H9 (cell line): ENCODE results near the gene PPM1H. TPM values are rescaled to one million over a fixed set of nuclear protein-coding genes. Genes with fewer than 3 reads are reported as not detected.

ENCODE experiments used
- DNase-seq: peaks from one replicate; pipeline ENCODE4 v3.0.0-alpha.2; 2017
- H2AFZ ChIP-seq: one replicate; pipeline ENCODE4 v1.6.1; 2013; ENCODE audit warnings: mild to moderate bottlenecking, low read length, control low read depth, moderate library complexity
- H2AK5ac ChIP-seq: 2 replicates; pipeline ENCODE4 v1.6.1; 2013; ENCODE audit warnings: low read length, control low read depth, mixed read lengths; ENCODE audit not compliant: insufficient read length
- H2BK120ac ChIP-seq: one replicate; pipeline ENCODE4 v1.6.1; 2013; ENCODE audit warnings: low read depth, mild to moderate bottlenecking, low read length, control low read depth, inconsistent platforms; ENCODE audit not compliant: poor library complexity, severe bottlenecking
- H2BK12ac ChIP-seq: 2 replicates; pipeline ENCODE4 v1.6.1; 2013; ENCODE audit warnings: low read length, control low read depth, mixed read lengths, low read depth; ENCODE audit not compliant: insufficient read length
- H2BK15ac ChIP-seq: 2 replicates; pipeline ENCODE4 v1.6.1; 2013; ENCODE audit warnings: low read depth, low read length, control low read depth
- H2BK20ac ChIP-seq: one replicate; pipeline ENCODE4 v1.6.1; 2013; ENCODE audit warnings: low read depth, mild to moderate bottlenecking, low read length, control low read depth, inconsistent platforms; ENCODE audit not compliant: poor library complexity, severe bottlenecking
- H2BK5ac ChIP-seq: 2 replicates; pipeline ENCODE4 v1.6.1; 2013; ENCODE audit warnings: low read length, control low read depth, mixed read lengths; ENCODE audit not compliant: insufficient read length
- H3K14ac ChIP-seq: 2 replicates; pipeline ENCODE4 v1.6.1; 2013; ENCODE audit warnings: low read length, control low read depth; ENCODE audit not compliant: insufficient read depth
- H3K18ac ChIP-seq: 2 replicates; pipeline ENCODE4 v1.6.1; 2013; ENCODE audit warnings: low read depth, mild to moderate bottlenecking, mixed read lengths, low read length, control low read depth; ENCODE audit not compliant: insufficient read length
- H3K23ac ChIP-seq: 2 replicates; pipeline ENCODE4 v1.6.1; 2013; ENCODE audit warnings: low read length, control low read depth, mixed read lengths, low read depth; ENCODE audit not compliant: insufficient read length
- H3K23me2 ChIP-seq: 2 replicates; pipeline ENCODE4 v1.6.1; 2013; ENCODE audit warnings: low read depth, mild to moderate bottlenecking, mixed read lengths, low read length, control low read depth; ENCODE audit not compliant: insufficient read length, poor library complexity, severe bottlenecking
- H3K27ac ChIP-seq: 2 replicates; pipeline ENCODE4 v1.5.1; 2013; ENCODE audit warnings: low read length, control low read depth, mixed read lengths, low read depth; ENCODE audit not compliant: insufficient read length
- H3K27me3 ChIP-seq: 2 replicates; pipeline ENCODE4 v1.6.1; 2013; ENCODE audit warnings: low read length, control low read depth, inconsistent platforms; ENCODE audit not compliant: insufficient read depth
- H3K4ac ChIP-seq: 2 replicates; pipeline ENCODE4 v1.6.1; 2013; ENCODE audit warnings: low read depth, mild to moderate bottlenecking, control low read depth, inconsistent platforms, low read length, moderate library complexity
- H3K4me1 ChIP-seq: 2 replicates; pipeline ENCODE4 v1.6.1; 2013; ENCODE audit warnings: low read length, control low read depth, inconsistent platforms; ENCODE audit not compliant: insufficient read depth
- H3K4me2 ChIP-seq: 2 replicates; pipeline ENCODE4 v1.6.1; 2013; ENCODE audit warnings: low read length, control low read depth, mixed read lengths; ENCODE audit not compliant: insufficient read length, insufficient read depth
- H3K56ac ChIP-seq: 2 replicates; pipeline ENCODE4 v1.6.1; 2013; ENCODE audit warnings: low read depth, mild to moderate bottlenecking, mixed read lengths, low read length, control low read depth; ENCODE audit not compliant: insufficient read length
- H3K79me1 ChIP-seq: 2 replicates; pipeline ENCODE4 v1.6.1; 2013; ENCODE audit warnings: low read depth, mild to moderate bottlenecking, moderate library complexity, low read length, control low read depth, inconsistent platforms; ENCODE audit not compliant: insufficient read depth, poor library complexity, severe bottlenecking
- H3K79me2 ChIP-seq: 2 replicates; pipeline ENCODE4 v1.6.1; 2013; ENCODE audit warnings: low read length, control low read depth, inconsistent platforms; ENCODE audit not compliant: insufficient read depth
- H3K9ac ChIP-seq: 2 replicates; pipeline ENCODE4 v1.6.1; 2013; ENCODE audit warnings: low read length, control low read depth, mixed read lengths; ENCODE audit not compliant: insufficient read length; ENCODE audit errors: extremely low read depth
- H3K9me3 ChIP-seq: one replicate; pipeline ENCODE4 v1.6.1; 2013; ENCODE audit warnings: low read depth, low read length, inconsistent platforms; ENCODE audit not compliant: control insufficient read depth
- H3T11ph ChIP-seq: one replicate; pipeline ENCODE4 v1.6.1; 2013; ENCODE audit warnings: mild to moderate bottlenecking, low read length, control low read depth, inconsistent platforms
- H4K20me1 ChIP-seq: one replicate; pipeline ENCODE4 v1.6.1; 2013; ENCODE audit not compliant: control insufficient read depth, insufficient read length, insufficient read depth
- H4K5ac ChIP-seq: 2 replicates; pipeline ENCODE4 v1.6.1; 2013; ENCODE audit warnings: low read depth, mild to moderate bottlenecking, mixed read lengths, low read length, control low read depth; ENCODE audit not compliant: insufficient read length
- H4K8ac ChIP-seq: replicated peaks from 2 replicates; pipeline ENCODE4 v1.6.1; 2013; ENCODE audit warnings: low read length, control low read depth, mixed read lengths, low read depth; ENCODE audit not compliant: insufficient read length
- H4K91ac ChIP-seq: 2 replicates; pipeline ENCODE4 v1.6.1; 2013; ENCODE audit warnings: low read depth, mild to moderate bottlenecking, moderate library complexity, mixed read lengths, low read length, control low read depth; ENCODE audit not compliant: insufficient read length
- H3K27ac Mint-ChIP-seq, 3 experiments: 2 replicates in 2 of 3; 3 replicates in 1 of 3; pipeline ENCODE4 v1.8.0; 2020 to 2021; ENCODE audit warnings: mixed read lengths in 3 of 3, mild to moderate bottlenecking in 1 of 3, moderate library complexity in 1 of 3
- H3K27me3 Mint-ChIP-seq: 2 replicates; pipeline ENCODE4 v1.8.0; 2021; ENCODE audit warnings: low read depth, mild to moderate bottlenecking, moderate library complexity, mixed read lengths
- H3K36me3 Mint-ChIP-seq, 3 experiments: 2 replicates in 2 of 3; 3 replicates in 1 of 3; pipeline ENCODE4 v1.8.0; 2020 to 2021; ENCODE audit warnings: low read depth in 3 of 3, mixed read lengths in 3 of 3; ENCODE audit not compliant: insufficient read depth in 1 of 3
- H3K4me1 Mint-ChIP-seq, 2 experiments: 2 replicates each; pipeline ENCODE4 v1.8.0; 2020; ENCODE audit warnings: mixed read lengths in 2 of 2
- H3K4me3 Mint-ChIP-seq, 2 experiments: 2 replicates in 1 of 2; 3 replicates in 1 of 2; pipeline ENCODE4 v1.8.0; 2020 to 2021; ENCODE audit warnings: mild to moderate bottlenecking in 2 of 2, mixed read lengths in 2 of 2, moderate library complexity in 1 of 2
- H3K9me3 Mint-ChIP-seq, 2 experiments: 2 replicates in 1 of 2; 3 replicates in 1 of 2; pipeline ENCODE4 v1.8.0; 2020; ENCODE audit warnings: mild to moderate bottlenecking in 2 of 2, mixed read lengths in 2 of 2, moderate library complexity in 1 of 2
- WGBS: extraction: QIAGEN DNeasy Blood & Tissue Kit; methylation state at CpG from one replicate; pipeline ENCODE4 v1.1.7; 2013; ENCODE audit warnings: missing lambda C conversion rate, low lambda C conversion rate, mixed read lengths; ENCODE audit not compliant: insufficient read length; ENCODE audit errors: extremely low coverage; 5-methylcytosine and 5-hydroxymethylcytosine counted together
- total RNA-seq: library from RNA; stranded (reverse); gene quantifications from 2 replicates; pipeline ENCODE4 v1.2.1, GENCODE V29; 2021
- TF ChIP-seq, protein P1 (sequence below): fragments of 200-600 bp; sonication (generic); conservative IDR thresholded peaks from 3 replicates; pipeline ENCODE4 v1.8.0; 2021; ENCODE audit warnings: antibody characterized with exemption, mild to moderate bottlenecking

The PPM1H gene
- total RNA-seq, 1 experiment from 2014 or later, result 22.1 TPM

DNA sequence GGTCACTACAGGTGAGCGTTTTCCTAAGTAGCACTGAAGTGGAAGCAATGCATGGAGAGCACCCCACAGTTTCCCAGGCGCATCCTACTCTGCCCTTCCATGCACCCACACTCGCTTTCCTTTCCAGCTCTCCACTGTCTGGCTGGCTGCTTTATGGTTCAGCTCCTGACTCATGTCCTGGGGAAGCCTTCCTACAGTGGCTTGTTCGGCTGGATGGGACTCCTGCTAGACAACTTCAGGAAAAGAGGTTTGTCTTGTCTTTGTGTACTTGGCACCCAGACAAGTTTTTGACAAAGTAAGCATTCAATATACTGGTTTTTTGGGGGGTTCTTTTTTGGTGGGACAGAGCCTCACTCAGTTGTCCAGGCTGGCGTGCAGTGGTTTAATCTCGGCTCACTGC, 21.6 kb downstream of the PPM1H start:
- no peak overlapping the region for H3K4me2 ChIP-seq
- no peak overlapping the region for H4K8ac ChIP-seq

More for the DNA sequence above, 21.6 kb downstream of the PPM1H start:
- no peak overlapping the region for H2BK120ac ChIP-seq
- no peak overlapping the region for H3K4ac ChIP-seq
- no peaks in the 10 kb centered on the region for H3K27me3 ChIP-seq
- no peak overlapping the region for H3K23ac ChIP-seq
- no peak overlapping the region for H3K9ac ChIP-seq
- no peak overlapping the region for H2BK12ac ChIP-seq
- Mint-ChIP-seq H3K27me3 (no peaks in the 10 kb centered on the region), H3K36me3 (peaks cover 0 to 7% (median 0%) of the 10 kb centered on the region in 3 experiments; a peak in 3 of 7 replicates), H3K4me3 (no peak overlapping the region; a peak in 1 of 5 replicates), H3K27ac (no peak overlapping the region), H3K4me1 (peaks cover 57% of the 10 kb centered on the region in 2 experiments), H3K9me3 (no peaks in the 10 kb centered on the region)
- no peaks in the 10 kb centered on the region for H4K20me1 ChIP-seq
- peaks cover 2% of the 10 kb centered on the region; the same call in 1 of the 2 replicates for H3K79me2 ChIP-seq
- no peak overlapping the region for H3K27ac ChIP-seq
- no peak overlapping the region for H2BK15ac ChIP-seq
- H3K23me2 ChIP-seq, result no peaks in the 10 kb centered on the region
- H4K91ac ChIP-seq, result no peak overlapping the region
- H3K56ac ChIP-seq, result no peak overlapping the region
- no CpG with 5 or more reads among the region's 6 CpGs for WGBS
- H3T11ph ChIP-seq, result no peak overlapping the region
- H4K5ac ChIP-seq, result no peak overlapping the region
- no peak overlapping the region for H2BK20ac ChIP-seq
- peaks cover 28% of the 10 kb centered on the region; the same call in 1 of the 2 replicates for H3K4me1 ChIP-seq
- no peak overlapping the region for H3K14ac ChIP-seq
- DNase-seq, result no peak
- no peak overlapping the region for H2AK5ac ChIP-seq
- no peaks in the 10 kb centered on the region for H3K9me3 ChIP-seq
- H3K79me1 ChIP-seq, result peaks cover 2% of the 10 kb centered on the region
- H3K18ac ChIP-seq, result no peak overlapping the region
- TF ChIP-seq, protein P1, sequence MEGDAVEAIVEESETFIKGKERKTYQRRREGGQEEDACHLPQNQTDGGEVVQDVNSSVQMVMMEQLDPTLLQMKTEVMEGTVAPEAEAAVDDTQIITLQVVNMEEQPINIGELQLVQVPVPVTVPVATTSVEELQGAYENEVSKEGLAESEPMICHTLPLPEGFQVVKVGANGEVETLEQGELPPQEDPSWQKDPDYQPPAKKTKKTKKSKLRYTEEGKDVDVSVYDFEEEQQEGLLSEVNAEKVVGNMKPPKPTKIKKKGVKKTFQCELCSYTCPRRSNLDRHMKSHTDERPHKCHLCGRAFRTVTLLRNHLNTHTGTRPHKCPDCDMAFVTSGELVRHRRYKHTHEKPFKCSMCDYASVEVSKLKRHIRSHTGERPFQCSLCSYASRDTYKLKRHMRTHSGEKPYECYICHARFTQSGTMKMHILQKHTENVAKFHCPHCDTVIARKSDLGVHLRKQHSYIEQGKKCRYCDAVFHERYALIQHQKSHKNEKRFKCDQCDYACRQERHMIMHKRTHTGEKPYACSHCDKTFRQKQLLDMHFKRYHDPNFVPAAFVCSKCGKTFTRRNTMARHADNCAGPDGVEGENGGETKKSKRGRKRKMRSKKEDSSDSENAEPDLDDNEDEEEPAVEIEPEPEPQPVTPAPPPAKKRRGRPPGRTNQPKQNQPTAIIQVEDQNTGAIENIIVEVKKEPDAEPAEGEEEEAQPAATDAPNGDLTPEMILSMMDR, result no peak
- H2AFZ ChIP-seq, result no peak overlapping the region
- no peak overlapping the region for H2BK5ac ChIP-seq
